GM18870 (cell line): Measurements from ENCODE around the gene RNF169.
"Not testable (repeated sequence)": the region's sequence is repeated elsewhere in the genome, so short reads cannot be mapped to it uniquely, and the experiment has no call there.

Experiments
- ATAC-seq: cut with Tn5 transposase; IDR thresholded peaks from one replicate; pipeline ENCODE4 v1.9.1; 2021; ENCODE audit warnings: moderate library complexity; ENCODE audit not compliant: unreplicated experiment

Gene RNF169

GRCh38 chr11:74818283-74818946 lies 69.8 kb downstream of the RNF169 start:
- no peak for ATAC-seq

- no peak for ATAC-seq
These were observed 70.8 kb downstream of the RNF169 start for GRCh38 chr11:74819400-74819799.

- ATAC-seq = no peak
These were observed 72.1 kb downstream of the RNF169 start for GRCh38 chr11:74820763-74821162.

GRCh38 chr11:74822170-74822569 lies 73.5 kb downstream of the RNF169 start:
- no peak for ATAC-seq

GRCh38 chr11:74824285-74824982 lies 75.8 kb downstream of the RNF169 start:
- ATAC-seq = no peak

GRCh38 chr11:74825596-74825995 lies 76.9 kb downstream of the RNF169 start:
- not testable (repeated sequence) for ATAC-seq

- ATAC-seq = no peak
These were observed 78.3 kb downstream of the RNF169 start for GRCh38 chr11:74826901-74827300.

- ATAC-seq = no peak
These were observed 88.5 kb downstream of the RNF169 start for GRCh38 chr11:74837191-74837590.

GRCh38 chr11:74838188-74838587 lies 89.5 kb downstream of the RNF169 start:
- no peak for ATAC-seq

- no peak for ATAC-seq
These were observed 90.8 kb downstream of the RNF169 start for GRCh38 chr11:74839446-74839845.

GRCh38 chr11:74839971-74840370 lies 91.3 kb downstream of the RNF169 start:
- ATAC-seq = no peak

- ATAC-seq = no peak
These were observed 91.8 kb downstream of the RNF169 start for GRCh38 chr11:74840486-74840885.

GRCh38 chr11:74842967-74843366 lies 94.3 kb downstream of the RNF169 start:
- no peak for ATAC-seq

- no peak for ATAC-seq
These were observed 95.4 kb downstream of the RNF169 start for GRCh38 chr11:74844072-74844471.

- no peak for ATAC-seq
These were observed 96.2 kb downstream of the RNF169 start for GRCh38 chr11:74844865-74845264.

GRCh38 chr11:74845978-74846517 lies 97.4 kb downstream of the RNF169 start:
- no peak for ATAC-seq

GRCh38 chr11:74846770-74847169 lies 98.1 kb downstream of the RNF169 start:
- no peak for ATAC-seq

GRCh38 chr11:74847395-74847794 lies 98.7 kb downstream of the RNF169 start:
- ATAC-seq = no peak

- no peak for ATAC-seq
These were observed 99.2 kb downstream of the RNF169 start for GRCh38 chr11:74847895-74848294.

- no peak for ATAC-seq
These were observed 101.1 kb downstream of the RNF169 start for GRCh38 chr11:74849525-74850391.

- no peak for ATAC-seq
These were observed 104.6 kb downstream of the RNF169 start for GRCh38 chr11:74853223-74853622.
